ENCODE data around the gene GPAM.

Gene GPAM

DNA sequence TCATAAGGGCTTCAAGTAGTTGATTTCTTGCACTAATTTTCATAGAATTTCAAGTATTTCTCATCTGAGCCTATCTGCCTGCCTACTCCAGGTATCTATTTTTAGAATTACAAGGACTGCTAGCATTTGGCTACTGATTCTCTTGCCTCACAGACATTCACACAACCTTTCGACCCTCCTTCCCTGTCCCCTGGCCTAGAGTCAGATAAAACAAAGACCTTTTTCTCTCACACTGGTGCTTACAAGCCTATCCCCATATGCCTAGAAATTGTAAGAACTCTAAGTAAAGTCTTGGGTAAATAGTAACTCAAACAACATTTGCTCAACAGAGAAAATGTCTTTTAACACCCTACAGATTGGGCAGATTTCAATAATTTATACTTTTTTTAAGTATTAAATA is 6.3 kb downstream of the GPAM start:
- DNase-seq = no peak

DNA sequence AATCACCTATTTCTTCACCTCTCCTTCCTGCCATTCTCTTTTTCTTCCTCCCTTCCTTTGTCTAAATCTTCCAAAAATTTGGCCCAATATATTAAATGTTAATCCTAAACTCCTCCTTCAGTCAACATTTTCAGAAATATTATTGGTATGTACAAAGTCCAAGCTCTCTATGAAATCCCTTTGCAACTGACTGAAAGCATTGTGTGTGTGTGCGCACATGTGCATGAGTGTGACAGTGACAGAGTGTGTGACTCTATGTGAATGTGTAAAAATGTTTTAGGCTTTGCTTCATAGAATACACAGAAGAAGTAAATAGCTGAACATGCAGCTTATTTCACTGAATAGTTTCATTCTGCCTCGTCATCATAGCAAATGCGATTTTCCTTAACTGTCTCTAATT is 7.0 kb downstream of the GPAM start:
- DNase-seq = no peak

DNA sequence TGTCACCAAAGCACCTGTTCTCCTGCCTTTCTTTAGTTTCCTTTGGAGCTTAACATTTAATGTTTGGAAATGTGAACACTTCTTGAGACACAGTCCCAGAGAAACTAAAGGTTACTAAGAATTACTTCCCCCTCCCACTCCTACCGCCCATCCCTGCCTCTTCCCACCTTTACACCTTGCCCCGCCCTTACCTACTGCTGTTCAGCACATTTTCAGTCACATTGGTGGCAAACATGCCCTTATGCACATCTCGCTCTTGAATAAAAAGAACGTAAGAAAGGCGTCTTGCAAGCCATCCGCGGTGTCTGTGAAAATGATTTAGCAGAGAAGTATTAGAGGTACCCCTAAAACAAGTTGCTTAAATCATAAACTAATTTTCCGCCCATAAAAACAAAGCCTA is 8.2 kb downstream of the GPAM start:
- no peak for DNase-seq

DNA sequence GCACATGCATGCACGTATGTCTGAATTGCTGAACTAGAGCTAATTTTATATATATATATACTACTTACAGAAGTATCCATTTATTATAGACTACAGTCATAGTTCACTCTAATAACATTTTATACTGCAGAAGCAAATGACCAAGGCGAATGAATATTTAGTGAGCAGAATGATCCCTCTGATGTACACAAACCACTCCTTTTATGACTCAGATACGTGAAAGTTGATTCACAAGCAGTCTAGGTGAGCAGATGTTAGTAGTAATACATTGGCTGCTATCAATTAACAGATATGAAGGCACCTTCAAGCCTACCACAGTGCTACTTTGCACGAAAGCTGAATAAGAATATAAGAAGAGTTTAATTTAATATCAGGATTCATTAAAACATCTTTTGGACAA is 10.4 kb downstream of the GPAM start:
- no peak for DNase-seq

DNA sequence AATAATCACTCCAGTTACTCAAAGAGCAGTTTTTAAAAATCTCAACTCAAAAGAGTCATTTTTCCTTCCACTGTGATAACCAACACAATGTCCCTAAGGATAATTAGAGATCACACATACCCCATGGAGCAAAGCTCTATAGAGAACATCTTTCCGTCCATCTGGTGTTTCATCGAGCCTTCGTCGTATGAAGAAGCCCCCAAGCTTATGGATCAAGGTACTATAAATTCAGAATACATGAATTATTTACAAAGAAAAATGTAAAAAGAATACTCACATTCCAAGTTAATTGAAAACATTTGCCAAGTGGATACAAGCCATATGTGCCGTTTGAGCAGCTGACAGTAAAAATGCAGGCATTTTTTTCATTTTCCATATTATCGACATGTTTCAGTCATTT is 14.8 kb downstream of the GPAM start:
- DNase-seq = no peak

DNA sequence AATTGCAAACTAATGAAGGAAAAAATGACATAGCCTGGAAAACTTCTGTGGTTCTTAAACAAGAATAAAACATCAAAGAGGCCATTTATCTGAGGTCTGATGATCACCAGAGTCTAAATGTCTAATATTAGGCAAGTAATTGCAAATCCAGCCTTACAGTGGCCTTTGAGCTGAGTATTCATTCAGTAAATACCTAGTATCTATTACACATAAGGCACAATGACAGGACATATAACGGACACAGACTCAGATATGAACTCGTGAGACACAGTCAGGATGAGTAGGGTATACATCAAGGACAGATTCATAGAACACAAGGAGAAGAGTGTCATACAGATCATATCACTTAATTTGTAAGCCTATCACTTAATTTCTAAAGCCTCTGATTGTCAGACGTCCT is 16.8 kb downstream of the GPAM start:
- no peak for DNase-seq

DNA sequence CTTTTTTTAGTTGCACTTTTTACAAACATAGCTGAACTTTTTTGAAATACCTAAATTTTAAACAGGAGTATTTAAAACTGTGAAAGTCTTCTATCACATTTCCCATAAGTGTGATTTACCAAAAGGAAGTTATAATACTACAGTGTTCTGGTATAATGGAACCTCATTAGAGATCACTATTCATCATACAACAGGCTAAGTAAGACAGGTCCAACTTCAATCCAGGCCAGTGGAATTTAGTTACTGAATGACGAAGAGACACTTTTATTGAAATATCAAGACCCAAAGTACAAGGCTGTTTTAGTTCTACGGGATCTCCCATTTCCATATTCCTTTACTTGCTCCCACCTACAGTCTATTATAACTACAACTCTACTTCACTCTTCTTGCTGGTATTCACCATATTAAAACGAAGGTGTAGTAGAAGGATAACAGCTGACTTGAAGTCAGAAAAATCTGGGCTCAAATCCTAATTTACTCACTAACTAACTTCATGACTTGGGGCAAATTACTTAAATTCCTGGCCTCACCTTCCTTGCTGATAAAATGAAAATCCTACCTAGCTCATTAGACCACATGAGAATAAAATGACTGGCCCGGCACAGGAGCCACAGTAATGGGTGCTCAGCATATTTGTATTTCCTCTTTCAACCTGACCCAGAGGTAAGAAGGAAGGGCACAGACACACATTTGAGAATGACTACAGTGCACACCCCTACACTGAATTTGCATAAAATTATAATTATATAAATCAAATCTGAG is 21.6 kb downstream of the GPAM start:
- DNase-seq = no peak

DNA sequence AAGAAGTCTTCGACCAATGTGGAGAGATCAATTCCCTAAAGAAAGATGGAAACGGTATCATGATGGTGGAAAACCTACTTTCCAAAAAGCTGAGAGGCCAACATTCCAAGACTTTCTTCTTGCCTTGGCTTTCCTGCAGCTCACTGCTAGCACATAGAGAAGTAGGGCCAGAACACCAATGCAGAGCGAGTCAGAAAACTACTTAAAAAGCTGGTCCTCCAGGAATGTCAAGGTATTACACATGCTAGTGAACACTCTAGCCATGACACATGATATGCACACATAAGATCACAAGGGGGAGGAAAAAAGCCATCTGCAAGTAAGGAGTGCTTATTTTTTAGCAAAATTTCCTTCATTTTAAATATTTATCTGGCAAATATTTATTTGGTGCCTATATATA is 22.7 kb downstream of the GPAM start:
- DNase-seq = no peak

DNA sequence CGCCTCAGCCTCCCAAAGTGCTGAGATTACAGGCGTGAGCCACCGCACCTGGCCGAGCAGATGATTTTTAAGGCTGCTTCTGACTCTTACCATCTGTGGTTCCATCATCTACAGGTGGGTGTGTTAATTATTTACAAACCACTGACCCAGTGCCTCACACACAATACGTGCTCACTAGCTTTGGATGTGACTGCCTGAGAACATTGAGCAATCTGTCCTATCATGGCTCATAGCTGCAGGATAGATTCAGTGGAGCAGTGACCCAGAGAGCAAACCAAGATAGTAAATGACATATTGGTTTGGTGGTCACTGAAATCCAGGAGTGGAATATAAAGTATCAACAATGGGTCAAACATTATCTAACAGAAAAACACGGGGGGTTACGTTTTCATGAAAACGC is 24.1 kb downstream of the GPAM start:
- DNase-seq = no peak

DNA sequence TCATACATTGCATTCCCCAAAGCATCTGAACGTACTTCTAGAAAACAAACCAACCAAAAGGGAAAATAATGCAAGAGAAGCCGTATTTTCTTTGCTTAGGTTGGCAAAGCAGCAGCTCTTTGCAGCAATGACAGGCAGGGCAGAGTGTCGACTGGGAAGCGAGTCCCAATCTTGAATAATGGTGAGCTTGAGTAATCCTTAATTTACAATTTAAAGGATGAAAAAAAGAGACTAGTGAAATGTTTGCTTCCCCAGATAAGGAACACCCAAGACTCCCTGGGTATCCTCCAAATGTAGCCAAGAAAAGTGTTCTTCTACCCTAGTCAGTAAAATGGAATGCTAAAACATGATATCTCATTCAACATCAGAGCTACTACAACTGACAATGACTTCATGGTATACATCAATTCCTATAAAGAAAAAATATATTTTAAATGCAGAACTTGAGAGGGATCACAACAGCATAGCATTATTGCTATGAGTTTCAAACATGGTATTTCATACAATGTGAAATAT is 32.0 kb downstream of the GPAM start:
- no peak for DNase-seq

DNA sequence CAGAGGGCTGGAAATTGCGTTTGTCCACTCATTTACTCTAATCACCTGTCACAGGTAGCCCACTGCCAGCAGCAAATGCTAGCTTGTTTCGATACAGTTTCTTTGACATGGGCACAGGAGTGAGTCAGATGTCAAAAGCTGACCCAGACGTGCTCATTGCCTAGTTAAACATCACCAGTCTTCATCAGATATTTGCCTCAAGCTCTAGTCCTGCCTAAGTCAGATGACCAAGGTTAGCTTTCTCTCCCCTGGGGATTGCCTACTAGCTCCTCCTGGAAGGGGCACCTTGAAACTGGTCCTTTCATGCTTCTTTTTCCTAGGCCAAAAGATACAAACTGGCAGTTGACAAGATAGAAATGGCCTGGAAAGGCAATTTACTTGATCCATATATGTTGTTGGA is 35.2 kb downstream of the GPAM start:
- DNase-seq = no peak

DNA sequence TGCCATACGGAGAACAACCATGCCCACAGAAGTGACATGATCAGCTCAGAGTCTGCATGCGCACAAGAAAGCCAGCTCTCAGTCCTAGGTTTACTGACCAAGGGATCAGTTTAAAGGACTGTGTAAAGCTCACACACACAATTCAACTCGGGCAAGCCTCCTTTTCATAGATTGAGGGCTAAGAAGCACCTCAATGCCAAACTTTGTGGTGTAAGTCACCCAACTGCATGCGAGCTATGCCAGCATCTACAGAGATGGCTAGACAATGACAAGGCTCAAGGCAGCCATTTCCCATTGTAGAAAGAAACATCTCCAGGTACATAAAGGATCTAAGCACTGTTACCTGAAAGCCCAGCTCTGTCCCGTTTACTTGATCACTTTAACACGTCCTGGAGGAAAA is 36.8 kb downstream of the GPAM start:
- no peak for DNase-seq

DNA sequence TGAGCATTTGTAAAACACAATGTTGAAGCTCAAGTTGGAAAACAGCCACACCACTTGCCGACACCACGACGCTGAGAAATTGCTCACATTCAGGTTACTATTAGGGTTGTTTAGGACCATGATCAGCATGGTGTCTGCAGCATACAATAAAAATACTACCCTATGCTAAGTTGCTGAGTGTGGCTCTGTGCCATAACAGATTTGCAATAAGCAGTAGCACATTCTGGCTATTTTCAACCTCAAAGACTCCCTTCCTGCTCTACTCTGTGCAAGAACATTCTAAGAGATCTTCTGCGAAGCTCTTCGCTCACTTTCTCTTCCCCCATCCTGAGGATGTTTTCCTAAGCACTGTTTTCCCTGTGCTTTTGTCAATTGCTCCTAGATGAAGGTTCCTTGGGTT is 38.3 kb downstream of the GPAM start:
- DNase-seq = no peak

DNA sequence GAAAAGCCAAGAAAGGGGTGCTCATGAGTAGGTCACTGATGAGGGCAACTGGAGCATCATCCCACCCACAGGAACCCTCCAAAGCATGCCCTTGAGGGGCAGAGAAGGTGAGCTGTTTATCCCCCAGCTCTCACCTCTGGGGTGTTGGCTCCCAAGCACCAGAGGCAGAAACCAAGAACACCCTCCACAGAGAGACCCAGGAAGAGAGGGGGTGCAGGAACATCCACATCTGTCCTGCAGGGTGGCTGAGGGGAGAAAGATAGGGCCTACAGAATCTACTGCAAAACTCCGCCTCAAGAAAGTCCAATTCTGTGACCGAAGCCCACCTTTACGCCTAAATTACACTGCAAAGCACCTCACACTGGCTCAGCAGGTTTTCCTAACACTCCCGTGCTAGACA is 40.1 kb downstream of the GPAM start:
- DNase-seq = no peak

DNA sequence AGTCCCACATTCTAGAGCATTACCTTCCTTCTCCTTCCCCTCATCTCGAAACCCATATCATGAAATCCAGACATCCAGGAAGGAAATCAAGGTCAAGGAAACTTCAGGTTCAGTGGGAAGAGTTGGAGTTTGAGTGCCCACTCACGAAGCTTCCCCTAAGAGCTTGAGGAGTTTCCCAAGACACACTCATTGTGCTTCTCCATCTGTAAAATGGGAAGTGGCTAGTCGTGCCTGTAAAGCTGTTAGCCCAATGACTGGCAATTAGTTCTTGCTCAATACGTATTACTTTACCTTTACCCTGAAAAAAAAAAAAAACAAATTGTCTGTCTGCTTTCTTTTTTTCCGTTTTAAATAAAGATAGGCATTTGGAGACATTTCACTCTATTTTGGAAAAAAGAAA is 42.3 kb downstream of the GPAM start:
- DNase-seq = no peak

DNA sequence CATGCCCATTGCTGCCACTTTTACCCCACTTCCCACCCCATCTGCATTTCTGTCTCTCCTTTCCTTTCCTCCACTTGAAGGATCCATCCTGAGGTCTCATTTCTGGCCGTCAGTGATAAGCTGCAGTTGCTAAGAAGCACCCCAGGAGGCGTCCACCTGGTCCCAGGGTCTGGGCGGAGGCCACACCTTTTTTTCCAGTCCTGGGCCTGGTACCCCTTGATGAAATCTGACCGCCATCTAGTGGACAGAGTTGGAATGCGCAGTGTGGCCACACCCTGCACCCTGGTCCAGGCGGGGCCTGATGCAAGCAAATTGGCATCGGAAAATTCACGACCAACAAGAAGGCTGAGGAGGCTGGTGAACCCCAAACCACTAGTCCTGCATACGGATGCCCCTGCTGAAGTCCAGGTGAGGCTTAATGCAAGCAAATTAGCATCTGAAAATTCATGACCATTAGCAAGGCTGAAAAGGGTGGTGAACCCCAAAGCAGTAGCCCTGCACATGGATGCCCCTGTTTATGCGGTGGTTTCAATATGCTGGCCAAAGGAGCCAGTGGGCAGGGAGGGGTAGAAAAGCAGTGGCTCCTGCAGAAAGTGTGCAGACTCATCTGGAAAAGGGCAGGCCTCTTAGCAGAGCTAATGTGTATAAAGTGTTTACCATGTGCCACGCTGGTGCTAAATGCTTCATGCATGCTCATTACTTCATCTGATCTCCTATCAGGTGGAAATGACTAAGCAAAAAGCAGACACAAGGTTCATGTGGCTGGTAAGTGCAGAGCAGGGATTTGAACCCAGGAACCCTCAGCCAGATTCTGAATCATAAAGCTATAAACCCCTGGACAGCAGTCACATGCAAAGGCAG is 43.2 kb downstream of the GPAM start:
- peak; percentile 84 for DNase-seq

DNA sequence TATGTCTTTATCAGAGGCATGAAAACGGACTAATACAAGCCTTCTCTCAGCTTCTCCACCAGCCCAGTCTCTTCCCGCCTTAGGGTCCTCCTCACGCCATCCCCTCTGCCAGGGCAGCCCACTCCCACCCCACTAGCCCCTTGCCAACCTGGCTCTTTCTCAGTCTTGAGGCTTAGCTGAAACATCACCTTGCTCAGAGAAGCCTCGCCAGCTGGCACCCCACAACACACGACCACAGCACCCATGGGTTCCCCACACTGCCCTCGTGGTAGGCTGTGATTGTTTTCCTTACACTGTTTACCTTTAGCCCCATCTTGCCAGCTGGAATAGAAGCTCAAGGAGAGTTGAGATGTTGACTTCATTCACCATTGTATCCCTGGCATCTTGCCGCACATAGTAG is 44.4 kb downstream of the GPAM start:
- DNase-seq = no peak

DNA sequence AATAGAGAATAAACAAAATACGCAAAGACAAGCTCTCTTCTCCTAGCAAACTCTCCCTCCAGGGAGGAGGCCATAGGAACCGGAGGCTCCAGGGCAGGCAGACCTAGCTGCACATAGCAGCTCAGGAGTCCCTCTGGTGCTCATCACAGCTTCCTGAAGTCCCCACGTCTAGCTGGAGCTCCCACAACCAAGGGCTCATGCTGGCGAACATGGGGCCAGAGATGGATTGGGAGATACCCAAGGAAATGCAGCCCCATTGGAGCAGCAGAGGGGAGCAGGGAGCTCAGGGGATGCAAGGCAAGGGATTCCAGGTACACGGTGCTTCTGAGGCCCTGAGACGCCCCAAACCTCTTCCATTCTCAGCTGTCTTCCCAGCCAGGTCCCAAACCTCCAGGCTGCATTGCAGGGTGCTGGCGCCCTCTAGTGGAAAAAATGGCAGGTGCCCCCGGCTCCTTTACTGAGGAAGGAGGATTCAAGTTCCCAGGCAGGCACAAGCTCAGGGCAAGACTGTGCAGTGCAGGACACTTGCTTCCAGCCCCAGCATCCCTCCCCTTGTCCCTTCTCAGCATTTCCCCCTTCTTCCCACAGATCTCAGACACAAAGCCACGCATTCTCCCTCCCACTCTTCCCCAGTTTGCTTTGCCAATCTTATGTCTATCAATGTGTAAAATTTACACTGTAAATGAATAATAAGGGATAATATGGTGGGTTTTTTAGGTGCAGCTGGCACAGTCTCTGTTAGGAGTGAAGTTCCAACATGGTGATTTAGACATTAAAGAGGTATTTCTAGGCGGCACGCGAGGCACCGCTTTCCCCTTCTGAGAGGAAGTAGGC is 46.2 kb downstream of the GPAM start:
- peak; percentile 78 for DNase-seq

DNA sequence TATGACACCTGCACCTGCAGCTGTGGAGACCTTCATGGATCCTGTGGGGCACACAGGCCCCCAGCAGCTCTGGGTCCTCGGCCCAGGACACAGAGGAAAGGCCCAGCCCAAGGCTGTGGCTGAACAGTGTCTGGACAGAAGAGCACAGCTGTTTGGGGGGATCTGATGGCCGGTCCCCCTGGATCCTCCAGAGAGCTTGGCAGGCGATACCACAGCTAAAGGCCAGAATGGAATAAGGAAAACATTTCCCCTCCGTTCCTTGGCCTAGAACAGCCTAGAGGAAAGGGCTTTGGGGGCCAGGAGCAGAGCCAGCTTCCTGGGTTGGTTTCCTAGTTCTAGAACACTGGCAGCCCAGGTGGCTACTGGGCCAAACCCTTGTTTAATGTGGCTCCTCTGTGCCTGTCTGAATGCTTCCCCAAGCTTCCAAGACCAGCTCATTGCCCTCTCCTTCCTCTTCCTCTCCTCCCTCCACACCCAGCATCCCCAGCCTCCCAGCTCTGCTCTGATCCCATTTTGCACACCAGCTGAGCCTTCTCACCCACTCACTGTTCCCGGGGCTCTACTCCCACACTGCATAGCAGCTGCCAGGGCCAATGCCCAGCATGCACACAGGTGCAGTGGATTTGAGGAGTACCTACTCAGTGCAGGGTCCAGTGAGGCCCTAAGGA is 46.9 kb downstream of the GPAM start:
- DNase-seq = no peak

DNA sequence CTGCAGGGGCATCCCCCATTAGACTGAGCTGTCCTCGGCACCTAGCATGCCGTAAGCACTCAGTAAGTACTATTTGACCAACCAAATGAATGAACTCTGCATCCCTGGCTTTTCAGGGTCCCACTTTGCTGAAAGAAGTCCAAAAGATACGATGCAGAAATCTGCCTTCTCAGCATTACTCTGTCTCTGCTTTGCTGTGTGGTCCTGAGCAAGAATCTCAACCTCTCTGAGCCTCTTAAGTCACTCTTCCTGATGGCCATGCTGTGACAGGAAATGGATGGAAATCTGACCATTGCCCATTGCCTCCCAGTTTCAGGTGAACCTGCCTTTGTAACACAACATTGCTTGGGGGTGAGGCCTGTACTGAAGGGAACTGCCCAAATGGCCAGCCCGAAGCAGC is 48.0 kb downstream of the GPAM start:
- no peak for DNase-seq

DNA sequence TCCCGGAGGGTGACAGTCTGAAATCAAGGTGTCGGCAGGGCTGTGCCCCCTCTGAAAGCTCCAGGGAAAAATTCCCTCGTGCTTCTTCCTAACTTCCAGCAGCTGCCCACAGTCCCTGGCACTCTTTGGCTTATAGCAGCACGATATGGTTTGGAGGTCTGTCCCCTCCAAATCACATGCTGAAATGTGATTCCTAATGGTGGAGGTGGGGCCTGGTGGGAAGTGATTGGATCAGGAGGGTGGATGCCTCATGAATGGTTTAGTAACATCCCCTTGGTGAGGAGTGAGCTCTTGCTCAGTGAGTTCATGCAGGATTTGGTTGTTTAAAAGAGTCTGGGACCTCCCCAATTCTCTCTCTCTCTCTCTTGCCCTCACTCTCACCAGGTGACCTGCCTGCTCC is 51.1 kb downstream of the GPAM start:
- no peak for DNase-seq

DNA sequence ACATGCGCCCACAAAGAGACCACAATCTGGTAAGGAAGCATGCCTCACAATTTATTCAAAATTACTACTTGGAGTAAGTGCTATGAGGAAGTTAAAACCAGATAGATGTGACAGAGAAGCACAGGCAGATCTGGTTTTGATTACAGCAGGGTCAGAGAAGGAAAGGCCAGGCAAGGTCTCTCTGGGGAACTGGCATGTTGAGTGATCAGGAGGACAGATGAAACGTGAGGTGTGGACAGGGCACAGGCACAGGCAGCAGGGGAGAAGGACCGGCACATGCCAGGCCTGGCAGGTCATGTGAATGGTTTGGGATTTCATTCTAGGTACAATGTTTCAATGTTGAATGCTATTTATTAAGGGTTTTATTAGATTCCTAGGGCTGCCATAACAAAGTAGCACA is 51.6 kb downstream of the GPAM start:
- DNase-seq = no peak

DNA sequence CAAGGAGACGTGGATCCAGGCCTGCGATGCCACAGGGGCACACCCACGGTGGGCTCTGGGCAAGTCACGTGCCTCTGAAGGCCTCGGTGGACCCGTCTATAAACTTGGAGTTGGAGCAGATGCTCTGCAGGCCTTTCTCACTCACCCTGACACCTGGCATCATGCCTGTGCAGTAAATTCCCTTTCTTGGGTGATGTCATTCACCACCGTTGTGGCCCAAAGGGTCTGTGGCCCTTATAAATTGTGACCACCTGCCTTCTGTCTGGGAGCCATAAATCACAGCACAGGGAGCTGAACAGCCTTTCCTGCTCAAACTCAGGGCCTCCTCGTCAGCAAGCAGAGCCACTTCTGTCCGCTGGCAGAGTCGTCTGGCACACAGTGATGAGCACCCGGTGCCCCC is 52.2 kb downstream of the GPAM start:
- DNase-seq = no peak
